22Rv1 (cell line): ENCODE data around the gene WASHC2A.
"Not testable (repeated sequence)": the region's sequence is repeated elsewhere in the genome, so short reads cannot be mapped to it uniquely, and the experiment has no call there.

Experiments used
- ZFX ChIP-seq: fragments of 450-650 bp; IDR thresholded peaks from 2 replicates; pipeline ENCODE4 v1.6.1; 2017; ENCODE audit warnings: antibody characterized with exemption, borderline replicate concordance
- TF ChIP-seq, protein P1 (sequence below): fragments of 450-650 bp; IDR thresholded peaks from 2 replicates; pipeline ENCODE4 v1.5.1; 2017; ENCODE audit warnings: mild to moderate bottlenecking

DNA sequence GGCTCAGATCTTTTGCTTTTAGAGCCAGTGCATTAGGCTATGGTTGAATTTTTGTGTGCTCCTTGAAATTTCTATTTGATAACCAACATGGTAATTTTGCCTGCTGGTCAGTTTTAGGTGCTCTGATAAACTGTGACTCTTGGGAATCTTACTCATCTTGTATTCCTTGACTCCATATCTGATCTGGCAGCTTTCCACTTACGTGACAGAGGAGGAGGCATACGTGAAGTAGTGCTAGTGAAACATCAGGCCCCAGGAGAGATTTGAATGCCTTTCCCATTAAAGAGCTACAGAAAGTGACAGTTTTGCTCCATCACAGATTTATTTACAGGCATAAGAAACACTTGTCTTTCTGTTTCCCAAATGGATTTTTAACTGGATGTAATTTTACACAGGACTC, 59.0 kb downstream of the WASHC2A start:
- TF ChIP-seq, protein P1, sequence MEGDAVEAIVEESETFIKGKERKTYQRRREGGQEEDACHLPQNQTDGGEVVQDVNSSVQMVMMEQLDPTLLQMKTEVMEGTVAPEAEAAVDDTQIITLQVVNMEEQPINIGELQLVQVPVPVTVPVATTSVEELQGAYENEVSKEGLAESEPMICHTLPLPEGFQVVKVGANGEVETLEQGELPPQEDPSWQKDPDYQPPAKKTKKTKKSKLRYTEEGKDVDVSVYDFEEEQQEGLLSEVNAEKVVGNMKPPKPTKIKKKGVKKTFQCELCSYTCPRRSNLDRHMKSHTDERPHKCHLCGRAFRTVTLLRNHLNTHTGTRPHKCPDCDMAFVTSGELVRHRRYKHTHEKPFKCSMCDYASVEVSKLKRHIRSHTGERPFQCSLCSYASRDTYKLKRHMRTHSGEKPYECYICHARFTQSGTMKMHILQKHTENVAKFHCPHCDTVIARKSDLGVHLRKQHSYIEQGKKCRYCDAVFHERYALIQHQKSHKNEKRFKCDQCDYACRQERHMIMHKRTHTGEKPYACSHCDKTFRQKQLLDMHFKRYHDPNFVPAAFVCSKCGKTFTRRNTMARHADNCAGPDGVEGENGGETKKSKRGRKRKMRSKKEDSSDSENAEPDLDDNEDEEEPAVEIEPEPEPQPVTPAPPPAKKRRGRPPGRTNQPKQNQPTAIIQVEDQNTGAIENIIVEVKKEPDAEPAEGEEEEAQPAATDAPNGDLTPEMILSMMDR, result not testable (repeated sequence)
- TF ChIP-seq ZFX, result not testable (repeated sequence)
